Amniotic epithelial cell (primary cell): Measurements from ENCODE around the gene NUBP2.

Source experiments
- DNase-seq: peaks from one replicate; pipeline ENCODE4 v3.0.0-alpha.2; 2010; ENCODE audit warnings: low read depth

Gene NUBP2

GRCh38 chr16:1772362-1772907 is 10.3 kb upstream of the NUBP2 start, which contains the start of gene EME2:
Gene EME2, plus strand, starts transcription at chr16:1772810. Its CDS starts 418 bp downstream, at chr16:1773228.
- peak; percentile 32 for DNase-seq

GRCh38 chr16:1772908-1773702 is 9.7 kb upstream of the NUBP2 start, which contains the start of gene MRPS34:
Gene MRPS34, minus strand, starts transcription at chr16:1773134. Its CDS starts 15 bp downstream, at chr16:1773119.
- peak; percentile 77 for DNase-seq

- DNase-seq = peak; percentile 63
Observed at GRCh38 chr16:1773703-1774447, 8.9 kb upstream of the NUBP2 start.

- DNase-seq = no peak
Observed at GRCh38 chr16:1774448-1774780, 8.3 kb upstream of the NUBP2 start.

GRCh38 chr16:1775006-1775845 is 7.5 kb upstream of the NUBP2 start:
- DNase-seq = no peak

- DNase-seq = no peak
Observed at GRCh38 chr16:1775846-1776671, 6.7 kb upstream of the NUBP2 start.

- no peak for DNase-seq
Observed at GRCh38 chr16:1776672-1776955, 6.1 kb upstream of the NUBP2 start.

- no peak for DNase-seq
Observed at GRCh38 chr16:1776991-1777374, 5.8 kb upstream of the NUBP2 start.

- DNase-seq = no peak
Observed at GRCh38 chr16:1777375-1778199, 5.2 kb upstream of the NUBP2 start.

GRCh38 chr16:1778200-1779179 is 4.3 kb upstream of the NUBP2 start:
- DNase-seq = no peak

- no peak for DNase-seq
Observed at GRCh38 chr16:1779234-1779701, 3.5 kb upstream of the NUBP2 start.

GRCh38 chr16:1779741-1780676 is 2.8 kb upstream of the NUBP2 start:
- DNase-seq = no peak

GRCh38 chr16:1780677-1781072 is 2.1 kb upstream of the NUBP2 start:
- DNase-seq = no peak

- DNase-seq = no peak
Observed at GRCh38 chr16:1781254-1781653, 1.5 kb upstream of the NUBP2 start.

GRCh38 chr16:1781758-1782407 is 877 bp upstream of the NUBP2 start:
- no peak for DNase-seq

GRCh38 chr16:1784977-1785845 is 2.5 kb downstream of the NUBP2 start:
- DNase-seq = no peak

GRCh38 chr16:1785846-1786170 is 3.0 kb downstream of the NUBP2 start:
- DNase-seq = no peak
